ENCODE data around the gene GPR143. TPM values are rescaled to one million over a fixed set of nuclear protein-coding genes. Genes with fewer than 3 reads are reported as not detected.

GPR143 gene
- total RNA-seq, 1 experiment from 2014 or later: not detected

GRCh38 chrX:9676738-9677097 lies 88.9 kb downstream of the GPR143 start:
- in situ Hi-C loops (cut with HindIII; ENCODE audit: low pct_unique_long_range_greater_than_20kb, low sequenced_read_pairs) (no loop called here), intact Hi-C loops (cut with micrococcal nuclease; ENCODE audit: unreplicated experiment) (no loop called here)
- no peak for TF ChIP-seq SIN3A (IDR thresholded peaks at IDR 0.05; ENCODE audit: borderline replicate concordance, insufficient read depth, low read depth, low read length)
- no peak for TF ChIP-seq REST (IDR thresholded peaks at IDR 0.05; ENCODE audit: insufficient read depth in 1 of 2, low read depth in 2 of 2, low read length in 1 of 2)
- no peak for TF ChIP-seq POLR2AphosphoS5 (IDR thresholded peaks at IDR 0.05; ENCODE audit: low read depth, low read length)
- TF ChIP-seq, protein P1, sequence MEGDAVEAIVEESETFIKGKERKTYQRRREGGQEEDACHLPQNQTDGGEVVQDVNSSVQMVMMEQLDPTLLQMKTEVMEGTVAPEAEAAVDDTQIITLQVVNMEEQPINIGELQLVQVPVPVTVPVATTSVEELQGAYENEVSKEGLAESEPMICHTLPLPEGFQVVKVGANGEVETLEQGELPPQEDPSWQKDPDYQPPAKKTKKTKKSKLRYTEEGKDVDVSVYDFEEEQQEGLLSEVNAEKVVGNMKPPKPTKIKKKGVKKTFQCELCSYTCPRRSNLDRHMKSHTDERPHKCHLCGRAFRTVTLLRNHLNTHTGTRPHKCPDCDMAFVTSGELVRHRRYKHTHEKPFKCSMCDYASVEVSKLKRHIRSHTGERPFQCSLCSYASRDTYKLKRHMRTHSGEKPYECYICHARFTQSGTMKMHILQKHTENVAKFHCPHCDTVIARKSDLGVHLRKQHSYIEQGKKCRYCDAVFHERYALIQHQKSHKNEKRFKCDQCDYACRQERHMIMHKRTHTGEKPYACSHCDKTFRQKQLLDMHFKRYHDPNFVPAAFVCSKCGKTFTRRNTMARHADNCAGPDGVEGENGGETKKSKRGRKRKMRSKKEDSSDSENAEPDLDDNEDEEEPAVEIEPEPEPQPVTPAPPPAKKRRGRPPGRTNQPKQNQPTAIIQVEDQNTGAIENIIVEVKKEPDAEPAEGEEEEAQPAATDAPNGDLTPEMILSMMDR (IDR thresholded peaks at IDR 0.05): no peak
- no peak for TF ChIP-seq TCF7L2 (IDR thresholded peaks at IDR 0.05; ENCODE audit: low read depth, low read length)
- Histone ChIP-seq H3K27me3 (ENCODE audit: control insufficient read depth, insufficient read depth, low read length) (no peaks in the 10 kb centered on the region), H3K9me3 (ENCODE audit: control insufficient read depth, insufficient read depth, low read depth, low read length) (no peaks in the 10 kb centered on the region), H3K4me1 (ENCODE audit: control insufficient read depth, insufficient read depth, low read length) (no peaks in the 10 kb centered on the region), H3K27ac (ENCODE audit: low read length) (no peak overlapping the region), H3K4me3 (ENCODE audit: low read depth in 2 of 2, low read length in 2 of 2) (no peak overlapping the region), H3K36me3 (ENCODE audit: control insufficient read depth, insufficient read depth, low read length) (no peaks in the 10 kb centered on the region)
- no peak for DNase-seq (ENCODE audit: low read depth, low spot score)
- ChIA-PET POLR2A (no interaction called here), CTCF (no interaction called here)
- ATAC-seq: no peak
- BruUV-seq (replicated peaks): no TSS peak

- H3K4me1 ChIP-seq (ENCODE audit: control insufficient read depth, insufficient read depth, low read length): no peaks in the 10 kb centered on the region
- H3K9me3 ChIP-seq (ENCODE audit: control insufficient read depth, insufficient read depth, low read depth, low read length): no peaks in the 10 kb centered on the region
- no peaks in the 10 kb centered on the region for H3K36me3 ChIP-seq (ENCODE audit: control insufficient read depth, insufficient read depth, low read length)
- H3K27me3 ChIP-seq (ENCODE audit: control insufficient read depth, insufficient read depth, low read length): no peaks in the 10 kb centered on the region
- ChIA-PET CTCF (no interaction called here), POLR2A (no interaction called here)
- H3K27ac ChIP-seq (ENCODE audit: low read length): no peak overlapping the region
- intact Hi-C loops (cut with micrococcal nuclease; ENCODE audit: unreplicated experiment): no loop called here
- no peak overlapping the region for H3K4me3 ChIP-seq (ENCODE audit: low read depth in 2 of 2, low read length in 2 of 2)
- ATAC-seq (no peak), DNase-seq (ENCODE audit: low read depth, low spot score) (no peak)
- no TSS peak for BruUV-seq (replicated peaks)
- in situ Hi-C loops (cut with HindIII; ENCODE audit: low pct_unique_long_range_greater_than_20kb, low sequenced_read_pairs): no loop called here
- TF ChIP-seq TCF7L2 (IDR thresholded peaks at IDR 0.05; ENCODE audit: low read depth, low read length): no peak
- no peak for TF ChIP-seq SIN3A (IDR thresholded peaks at IDR 0.05; ENCODE audit: borderline replicate concordance, insufficient read depth, low read depth, low read length)
- TF ChIP-seq, protein P1 (IDR thresholded peaks at IDR 0.05): no peak
- TF ChIP-seq POLR2AphosphoS5 (IDR thresholded peaks at IDR 0.05; ENCODE audit: low read depth, low read length): no peak
- TF ChIP-seq REST (IDR thresholded peaks at IDR 0.05; ENCODE audit: insufficient read depth in 1 of 2, low read depth in 2 of 2, low read length in 1 of 2): no peak
These were observed 89.3 kb downstream of the GPR143 start for GRCh38 chrX:9676306-9676705.

Other genes with a start within 250 kb of the GPR143 start
- 0.72 TPM for gene SHROOM2, start 20.6 kb upstream of the GPR143 start, total RNA-seq (2021; ENCODE audit: unreplicated experiment)
- not detected for gene CLDN34, start 201.5 kb upstream of the GPR143 start, total RNA-seq (2021; ENCODE audit: unreplicated experiment)